ENCODE data around the gene JUP.

DNA sequence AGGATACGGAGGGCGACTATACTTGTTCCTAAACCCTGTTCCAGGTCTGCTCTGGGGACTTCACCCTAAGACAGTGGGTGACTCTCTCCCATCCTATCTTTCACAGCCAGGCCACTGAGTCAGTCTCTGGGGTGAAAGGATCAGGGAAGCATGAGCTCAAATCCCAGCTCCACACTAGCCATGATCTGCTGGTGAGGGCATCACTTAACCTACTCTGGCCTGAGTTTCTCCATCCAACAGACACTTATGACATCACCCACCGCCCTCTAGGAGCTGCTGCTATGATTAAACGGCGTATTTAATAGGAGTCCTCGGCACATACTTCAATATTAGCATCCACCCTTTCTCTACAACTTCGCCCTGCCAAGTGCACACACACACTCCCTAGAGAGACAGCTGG lies 64.3 kb downstream of the JUP start:
- TF ChIP-seq POLR2A (IDR thresholded peaks at IDR 0.05; ENCODE audit: low read length), result no peak
- no peak for TF ChIP-seq GATA1 (IDR thresholded peaks at IDR 0.05; ENCODE audit: low read depth, low read length)
